GM19452 (cell line): ENCODE results near the gene KRT37.

Experiments used
- ATAC-seq: cut with Tn5 transposase; IDR thresholded peaks from one replicate; pipeline ENCODE4 v1.9.1; 2021; ENCODE audit not compliant: unreplicated experiment

Gene KRT37

DNA sequence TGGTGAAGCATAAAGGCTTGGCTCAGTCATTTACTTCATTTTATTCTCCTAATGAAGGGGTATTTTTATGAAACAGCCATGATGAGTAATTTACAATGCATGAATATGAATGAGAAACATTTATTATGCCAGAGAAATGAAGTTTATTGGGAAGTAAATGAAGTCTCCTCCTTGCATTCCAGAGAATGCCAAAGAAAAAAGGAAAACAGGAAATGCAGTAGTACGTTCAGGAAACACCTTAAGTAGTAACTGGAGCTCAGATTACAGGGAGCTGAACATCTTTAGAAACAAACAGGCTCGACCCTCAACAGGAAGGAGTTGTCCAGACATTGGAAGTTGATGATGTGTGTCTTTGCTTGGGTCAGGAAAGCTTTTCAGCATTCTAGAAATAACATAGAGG, 46.8 kb downstream of the KRT37 start:
- no peak for ATAC-seq
